Umbilical cord (tissue), 2 donors: ENCODE results near the gene DTX4. TPM values are rescaled to one million over a fixed set of nuclear protein-coding genes. Genes with fewer than 3 reads are reported as not detected.
"Not testable (repeated sequence)": the region's sequence is repeated elsewhere in the genome, so short reads cannot be mapped to it uniquely, and the experiment has no call there.

ENCODE experiments used
- DNase-seq: peaks from one replicate; pipeline ENCODE4 v3.0.0-alpha.2; 2015; ENCODE audit warnings: low spot score
- total RNA-seq: library from RNA; depleted of rRNA; stranded (reverse); fragments of >200 nt; gene quantifications from one replicate; pipeline ENCODE4 v1.2.3, GENCODE V29; 2014; ENCODE audit warnings: low replicate concordance; ENCODE audit not compliant: insufficient read depth

Gene DTX4
- total RNA-seq = 5.5 TPM

- peak; percentile 93 for DNase-seq
These were observed at the start of gene DTX4 for GRCh38 chr11:59171508-59172322. TSS of gene DTX4 (plus strand) at chr11:59172132. CDS start at chr11:59172596, 464 bp downstream.

GRCh38 chr11:59135648-59136461, 36.1 kb upstream of the DTX4 start:
- peak; percentile 77 for DNase-seq

GRCh38 chr11:59136551-59136950, 35.4 kb upstream of the DTX4 start:
- DNase-seq = not testable (repeated sequence)

GRCh38 chr11:59137190-59137589, 34.7 kb upstream of the DTX4 start:
- DNase-seq = no peak

GRCh38 chr11:59138643-59139042, 33.3 kb upstream of the DTX4 start:
- DNase-seq = no peak

- no peak for DNase-seq
These were observed 30.7 kb upstream of the DTX4 start for GRCh38 chr11:59141191-59141590.

GRCh38 chr11:59141673-59142460, 30.1 kb upstream of the DTX4 start:
- DNase-seq = no peak

GRCh38 chr11:59142530-59143507, 29.1 kb upstream of the DTX4 start, which contains the start of gene FAM111A:
TSS of gene FAM111A (plus strand) at chr11:59142856. CDS start at chr11:59148873, 6,017 bp downstream.
- DNase-seq = peak; percentile 95

- no peak for DNase-seq
These were observed 27.8 kb upstream of the DTX4 start for GRCh38 chr11:59144096-59144495.

- DNase-seq = peak; percentile 92
These were observed 27.2 kb upstream of the DTX4 start for GRCh38 chr11:59144579-59145345.

- DNase-seq = peak; percentile 62
These were observed 26.4 kb upstream of the DTX4 start for GRCh38 chr11:59145534-59145933.

GRCh38 chr11:59151761-59152160, 20.2 kb upstream of the DTX4 start:
- DNase-seq = no peak

- DNase-seq = no peak
These were observed 19.5 kb upstream of the DTX4 start for GRCh38 chr11:59152312-59152951.

GRCh38 chr11:59154610-59155009, 17.3 kb upstream of the DTX4 start:
- DNase-seq = no peak

- DNase-seq = no peak
These were observed 14.5 kb upstream of the DTX4 start for GRCh38 chr11:59157433-59157832.

GRCh38 chr11:59158206-59159068, 13.5 kb upstream of the DTX4 start:
- peak; percentile 79 for DNase-seq

- no peak for DNase-seq
These were observed 7.9 kb upstream of the DTX4 start for GRCh38 chr11:59164028-59164427.
